GM12878 (cell line): Measurements from ENCODE around the gene GDF11. TPM values are rescaled to one million over a fixed set of nuclear protein-coding genes. Genes with fewer than 3 reads are reported as not detected.

Experiments used
- ATAC-seq: fragments of 200-7000 bp; cut with Tn5 transposase; 3 replicates; pipeline ENCODE4 v1.9.1; 2020; ENCODE audit warnings: mild to moderate bottlenecking, moderate library complexity
- BruUV-seq: library from RNA; stranded (reverse); fragments of 400-500 nt; replicated peaks from 2 replicates; lab custom pipeline; 2021; lab: Mats Ljungman, UMichigan
- CTCF ChIA-PET: fragments of 300-600 bp; sonication (Branson Sonifier 250); formaldehyde crosslinking; extraction: SDS; loops from one replicate; lab custom pipeline; 2021; ENCODE audit warnings: inconsistent platforms; lab: Yijun Ruan, JAX
- POLR2A ChIA-PET: fragments of 350-600 bp; formaldehyde crosslinking; extraction: SDS; loops from one replicate; lab custom pipeline; 2021; ENCODE audit warnings: inconsistent platforms; lab: Charles Lee
- RAD21 ChIA-PET: fragments of 300-600 bp; sonication (Branson Sonifier 250); formaldehyde crosslinking; loops from one replicate; lab custom pipeline; 2023; ENCODE audit warnings: antibody characterized with exemption; ENCODE audit not compliant: unreplicated experiment; lab: Charles Lee
- SMC1A ChIA-PET: fragments of 300-600 bp; sonication (Branson Sonifier 250); formaldehyde crosslinking; loops from one replicate; lab custom pipeline; 2023; ENCODE audit not compliant: unreplicated experiment, uncharacterized antibody; lab: Charles Lee
- DNase-seq: peaks from one replicate; pipeline ENCODE4 v3.0.0-alpha.2; 2011; ENCODE audit warnings: low read depth, low spot score
- FAIRE-seq: peaks from 3 replicates; lab custom pipeline; 2011; peaks lifted over from hg19 to GRCh38; lab: Jason Lieb, UNC
- H2AFZ ChIP-seq: 2 replicates; pipeline ENCODE4 v1.6.0; 2011; ENCODE audit warnings: low read depth, low read length, control low read depth; ENCODE audit not compliant: control insufficient read depth
- H3K27ac ChIP-seq: 2 replicates; pipeline ENCODE4 v1.5.1; 2011; ENCODE audit warnings: control low read depth; ENCODE audit not compliant: control insufficient read depth, insufficient read depth
- H3K27me3 ChIP-seq, 2 experiments: replicated peaks in 1 of 2; 2 replicates each; pipeline versions ENCODE4 v1.6.0 to v1.6.1; 2011; ENCODE audit warnings: low read length in 1 of 2; ENCODE audit not compliant: control insufficient read depth in 2 of 2, insufficient read depth in 2 of 2
- H3K36me3 ChIP-seq, 2 experiments: 2 replicates each; pipeline ENCODE4 v1.5.1; 2011; ENCODE audit warnings: low read length in 1 of 2; ENCODE audit not compliant: control insufficient read depth in 2 of 2, insufficient read depth in 2 of 2
- H3K4me1 ChIP-seq: 2 replicates; pipeline ENCODE4 v1.6.1; 2011; ENCODE audit warnings: mild to moderate bottlenecking, low read length, moderate library complexity, mixed read lengths; ENCODE audit not compliant: control insufficient read depth, insufficient read depth
- H3K4me2 ChIP-seq: 2 replicates; pipeline ENCODE4 v1.6.0; 2011; ENCODE audit warnings: control low read depth; ENCODE audit not compliant: control insufficient read depth, insufficient read depth
- H3K4me3 ChIP-seq: fragments of 200-600 bp; sonication (generic); 2 replicates; pipeline ENCODE4 v1.5.1; 2016
- H3K79me2 ChIP-seq: 2 replicates; pipeline ENCODE4 v1.6.0; 2011; ENCODE audit warnings: low read length; ENCODE audit not compliant: control insufficient read depth, insufficient read depth
- H3K9ac ChIP-seq: 2 replicates; pipeline ENCODE4 v1.8.0; 2011; ENCODE audit warnings: low read length, control low read depth, mixed read lengths; ENCODE audit not compliant: control insufficient read depth, insufficient read depth
- H3K9me3 ChIP-seq: replicated peaks from 3 replicates; pipeline ENCODE4 v1.5.1; 2011; ENCODE audit warnings: mild to moderate bottlenecking, low read length; ENCODE audit not compliant: control insufficient read depth, insufficient read depth
- H4K20me1 ChIP-seq: 2 replicates; pipeline ENCODE4 v1.6.0; 2011; ENCODE audit not compliant: control insufficient read depth, insufficient read depth
- CHD2 ChIP-seq: IDR thresholded peaks from 2 replicates; pipeline ENCODE4 v1.6.1; 2011; ENCODE audit warnings: low read depth, low read length, improper control_type of control experiment, borderline replicate concordance
- CREB1 ChIP-seq: IDR thresholded peaks from 2 replicates; pipeline ENCODE4 v1.6.1; 2012; ENCODE audit warnings: low read depth, mild to moderate bottlenecking, inconsistent platforms
- JUNB ChIP-seq: IDR thresholded peaks from 2 replicates; pipeline ENCODE4 v1.6.1; 2016; ENCODE audit warnings: antibody characterized with exemption, mild to moderate bottlenecking
- RAD21 ChIP-seq: IDR thresholded peaks from 2 replicates; pipeline ENCODE4 v1.6.1; 2011; ENCODE audit warnings: mild to moderate bottlenecking, low read depth, low read length, moderate library complexity; ENCODE audit not compliant: insufficient read depth
- RAD51 ChIP-seq: fragments of 450-650 bp; IDR thresholded peaks from 2 replicates; pipeline ENCODE4 v1.6.1; 2016; ENCODE audit warnings: moderate library complexity, mild to moderate bottlenecking, inconsistent platforms
- RB1 ChIP-seq: fragments of 450-650 bp; formaldehyde crosslinking; IDR thresholded peaks from 2 replicates; pipeline ENCODE4 v1.6.1; 2017; ENCODE audit warnings: mild to moderate bottlenecking, borderline replicate concordance
- RBBP5 ChIP-seq: fragments of 200-600 bp; sonication (generic); conservative IDR thresholded peaks from 2 replicates; pipeline ENCODE4 v1.6.1; 2016
- SUZ12 ChIP-seq: fragments of 200-600 bp; sonication (generic); IDR thresholded peaks from one replicate; pipeline ENCODE4 v1.6.1; 2018; ENCODE audit warnings: antibody characterized with exemption, mild to moderate bottlenecking; ENCODE audit not compliant: unreplicated experiment
- ZNF622 ChIP-seq: fragments of 450-650 bp; IDR thresholded peaks from 2 replicates; pipeline ENCODE4 v1.6.1; 2017; ENCODE audit warnings: mild to moderate bottlenecking, inconsistent platforms
- WGBS: methylation state at CpG from one replicate; pipeline ENCODE4 v1.1.6; 2016; ENCODE audit warnings: low lambda C conversion rate; ENCODE audit not compliant: insufficient replicate concordance, insufficient coverage; ENCODE audit errors: missing lambda C conversion rate; 5-methylcytosine and 5-hydroxymethylcytosine counted together
- in situ Hi-C: fragments of 300-500 bp; cut with MboI; formaldehyde crosslinking; loops from 9 replicates; pipeline ENCODE4 v1.14.3; 2018; ENCODE audit warnings: mixed read lengths
- intact Hi-C: fragments of 100-400 bp; cut with micrococcal nuclease; formaldehyde crosslinking; loops from one replicate; pipeline ENCODE4 v1.14.2; 2022; ENCODE audit not compliant: unreplicated experiment
- polyA plus RNA-seq, 11 experiments: library from polyadenylated mRNA; depleted of rRNA in 4 of 11; unstranded in 6 of 11; stranded (reverse) in 5 of 11; fragments of >200 nt; fragmentation: Nextera tagmentation in 4 of 11; fragmentation: Illumina TruSeq in 1 of 11; extraction: Ambion mirVana in 4 of 11; extraction: Trizol in 1 of 11; gene quantifications; 1 replicate in 1 of 11; 2 replicates in 10 of 11; pipeline versions ENCODE4 v1.2.1 to v1.2.3, GENCODE V29; 2011 to 2016; ENCODE audit warnings: inconsistent platforms in 2 of 11, missing spikeins in 2 of 11, low read depth in 1 of 11
- total RNA-seq, 4 experiments: library from RNA; depleted of rRNA in 3 of 4; stranded (reverse); fragments of >200 nt in 3 of 4; fragmentation: Illumina TruSeq in 1 of 4; extraction: Trizol in 1 of 4; gene quantifications; 2 replicates each; pipeline versions ENCODE4 v1.2.1 to v1.2.3, GENCODE V29; 2013 to 2021
- TF ChIP-seq, protein P1 (sequence below): fragments of 450-650 bp; IDR thresholded peaks from 2 replicates; pipeline ENCODE4 v1.6.1; 2017; ENCODE audit warnings: mild to moderate bottlenecking, moderate library complexity
- TF ChIP-seq, protein P2 (sequence below): IDR thresholded peaks from 2 replicates; pipeline ENCODE4 v1.6.1; 2012; ENCODE audit warnings: low read length, inconsistent platforms
- TF ChIP-seq, protein P3 (sequence below): IDR thresholded peaks from 2 replicates; pipeline ENCODE4 v1.6.1; 2012; ENCODE audit warnings: improper control_type of control experiment, low read depth, low read length; ENCODE audit not compliant: insufficient replicate concordance

The GDF11 gene
- total and polyA plus RNA-seq, 10 of the 15 experiments (the other 5 are each of a cell fraction or from before 2014, with no cell fraction given) = 0.83 to 15.4 (median 4.3) TPM

DNA sequence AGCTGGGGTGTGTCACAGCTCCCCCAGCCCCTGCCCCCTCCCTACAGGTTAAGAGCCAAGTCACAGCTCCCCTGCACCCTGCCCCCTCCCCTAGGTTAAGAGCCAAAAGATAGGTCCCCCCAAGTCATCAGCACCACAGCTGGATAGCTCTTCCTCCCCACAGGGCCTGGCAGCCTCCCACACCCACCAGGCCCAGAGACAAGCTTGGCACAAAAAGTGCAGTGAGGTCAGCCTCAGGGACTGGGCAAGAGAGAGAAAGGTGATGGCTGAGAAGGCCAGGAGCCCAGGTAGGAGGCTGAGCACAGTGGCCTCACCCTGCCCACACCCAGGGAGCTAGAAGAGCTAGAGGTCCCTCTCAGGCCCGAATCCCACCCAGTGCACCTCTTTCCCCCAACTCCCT is 44.0 kb upstream of the GDF11 start:
- Histone ChIP-seq H3K27me3 (no peaks in the 10 kb centered on the region), H3K9ac (no peak overlapping the region), H3K36me3 (no peaks in the 10 kb centered on the region), H3K27ac (no peak overlapping the region), H3K4me2 (no peak overlapping the region), H3K4me1 (no peaks in the 10 kb centered on the region), H3K4me3 (no peak overlapping the region), H3K79me2 (no peaks in the 10 kb centered on the region), H3K9me3 (no peaks in the 10 kb centered on the region), H2AFZ (no peak overlapping the region), H4K20me1 (no peaks in the 10 kb centered on the region)
- ChIA-PET RAD21 (no interaction called here), CTCF (interaction anchor here (1.1 to 1.2 kb wide), 2 partner anchors 18 to 42 kb away, joined by 3 read pairs; partner anchors contain the start of gene BLOC1S1), POLR2A (no interaction called here), SMC1A (no interaction called here)
- intact Hi-C loops (no loop called here), in situ Hi-C loops (no loop called here)
- no peak for ATAC-seq
- 0% methylated on average over 1 of the region's 1 CpG for WGBS
- BruUV-seq = no TSS peak
- DNase-seq = no peak
- no peak for FAIRE-seq
- no peak for TF ChIP-seq CREB1
- TF ChIP-seq JUNB = no peak
- TF ChIP-seq, protein P1, sequence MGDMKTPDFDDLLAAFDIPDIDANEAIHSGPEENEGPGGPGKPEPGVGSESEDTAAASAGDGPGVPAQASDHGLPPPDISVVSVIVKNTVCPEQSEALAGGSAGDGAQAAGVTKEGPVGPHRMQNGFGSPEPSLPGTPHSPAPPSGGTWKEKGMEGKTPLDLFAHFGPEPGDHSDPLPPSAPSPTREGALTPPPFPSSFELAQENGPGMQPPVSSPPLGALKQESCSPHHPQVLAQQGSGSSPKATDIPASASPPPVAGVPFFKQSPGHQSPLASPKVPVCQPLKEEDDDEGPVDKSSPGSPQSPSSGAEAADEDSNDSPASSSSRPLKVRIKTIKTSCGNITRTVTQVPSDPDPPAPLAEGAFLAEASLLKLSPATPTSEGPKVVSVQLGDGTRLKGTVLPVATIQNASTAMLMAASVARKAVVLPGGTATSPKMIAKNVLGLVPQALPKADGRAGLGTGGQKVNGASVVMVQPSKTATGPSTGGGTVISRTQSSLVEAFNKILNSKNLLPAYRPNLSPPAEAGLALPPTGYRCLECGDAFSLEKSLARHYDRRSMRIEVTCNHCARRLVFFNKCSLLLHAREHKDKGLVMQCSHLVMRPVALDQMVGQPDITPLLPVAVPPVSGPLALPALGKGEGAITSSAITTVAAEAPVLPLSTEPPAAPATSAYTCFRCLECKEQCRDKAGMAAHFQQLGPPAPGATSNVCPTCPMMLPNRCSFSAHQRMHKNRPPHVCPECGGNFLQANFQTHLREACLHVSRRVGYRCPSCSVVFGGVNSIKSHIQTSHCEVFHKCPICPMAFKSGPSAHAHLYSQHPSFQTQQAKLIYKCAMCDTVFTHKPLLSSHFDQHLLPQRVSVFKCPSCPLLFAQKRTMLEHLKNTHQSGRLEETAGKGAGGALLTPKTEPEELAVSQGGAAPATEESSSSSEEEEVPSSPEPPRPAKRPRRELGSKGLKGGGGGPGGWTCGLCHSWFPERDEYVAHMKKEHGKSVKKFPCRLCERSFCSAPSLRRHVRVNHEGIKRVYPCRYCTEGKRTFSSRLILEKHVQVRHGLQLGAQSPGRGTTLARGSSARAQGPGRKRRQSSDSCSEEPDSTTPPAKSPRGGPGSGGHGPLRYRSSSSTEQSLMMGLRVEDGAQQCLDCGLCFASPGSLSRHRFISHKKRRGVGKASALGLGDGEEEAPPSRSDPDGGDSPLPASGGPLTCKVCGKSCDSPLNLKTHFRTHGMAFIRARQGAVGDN = no peak
- TF ChIP-seq, protein P2, sequence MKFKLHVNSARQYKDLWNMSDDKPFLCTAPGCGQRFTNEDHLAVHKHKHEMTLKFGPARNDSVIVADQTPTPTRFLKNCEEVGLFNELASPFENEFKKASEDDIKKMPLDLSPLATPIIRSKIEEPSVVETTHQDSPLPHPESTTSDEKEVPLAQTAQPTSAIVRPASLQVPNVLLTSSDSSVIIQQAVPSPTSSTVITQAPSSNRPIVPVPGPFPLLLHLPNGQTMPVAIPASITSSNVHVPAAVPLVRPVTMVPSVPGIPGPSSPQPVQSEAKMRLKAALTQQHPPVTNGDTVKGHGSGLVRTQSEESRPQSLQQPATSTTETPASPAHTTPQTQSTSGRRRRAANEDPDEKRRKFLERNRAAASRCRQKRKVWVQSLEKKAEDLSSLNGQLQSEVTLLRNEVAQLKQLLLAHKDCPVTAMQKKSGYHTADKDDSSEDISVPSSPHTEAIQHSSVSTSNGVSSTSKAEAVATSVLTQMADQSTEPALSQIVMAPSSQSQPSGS = no peak
- TF ChIP-seq SUZ12 = no peak
- TF ChIP-seq RAD21 = no peak
- TF ChIP-seq RAD51 = no peak
- TF ChIP-seq, protein P3, sequence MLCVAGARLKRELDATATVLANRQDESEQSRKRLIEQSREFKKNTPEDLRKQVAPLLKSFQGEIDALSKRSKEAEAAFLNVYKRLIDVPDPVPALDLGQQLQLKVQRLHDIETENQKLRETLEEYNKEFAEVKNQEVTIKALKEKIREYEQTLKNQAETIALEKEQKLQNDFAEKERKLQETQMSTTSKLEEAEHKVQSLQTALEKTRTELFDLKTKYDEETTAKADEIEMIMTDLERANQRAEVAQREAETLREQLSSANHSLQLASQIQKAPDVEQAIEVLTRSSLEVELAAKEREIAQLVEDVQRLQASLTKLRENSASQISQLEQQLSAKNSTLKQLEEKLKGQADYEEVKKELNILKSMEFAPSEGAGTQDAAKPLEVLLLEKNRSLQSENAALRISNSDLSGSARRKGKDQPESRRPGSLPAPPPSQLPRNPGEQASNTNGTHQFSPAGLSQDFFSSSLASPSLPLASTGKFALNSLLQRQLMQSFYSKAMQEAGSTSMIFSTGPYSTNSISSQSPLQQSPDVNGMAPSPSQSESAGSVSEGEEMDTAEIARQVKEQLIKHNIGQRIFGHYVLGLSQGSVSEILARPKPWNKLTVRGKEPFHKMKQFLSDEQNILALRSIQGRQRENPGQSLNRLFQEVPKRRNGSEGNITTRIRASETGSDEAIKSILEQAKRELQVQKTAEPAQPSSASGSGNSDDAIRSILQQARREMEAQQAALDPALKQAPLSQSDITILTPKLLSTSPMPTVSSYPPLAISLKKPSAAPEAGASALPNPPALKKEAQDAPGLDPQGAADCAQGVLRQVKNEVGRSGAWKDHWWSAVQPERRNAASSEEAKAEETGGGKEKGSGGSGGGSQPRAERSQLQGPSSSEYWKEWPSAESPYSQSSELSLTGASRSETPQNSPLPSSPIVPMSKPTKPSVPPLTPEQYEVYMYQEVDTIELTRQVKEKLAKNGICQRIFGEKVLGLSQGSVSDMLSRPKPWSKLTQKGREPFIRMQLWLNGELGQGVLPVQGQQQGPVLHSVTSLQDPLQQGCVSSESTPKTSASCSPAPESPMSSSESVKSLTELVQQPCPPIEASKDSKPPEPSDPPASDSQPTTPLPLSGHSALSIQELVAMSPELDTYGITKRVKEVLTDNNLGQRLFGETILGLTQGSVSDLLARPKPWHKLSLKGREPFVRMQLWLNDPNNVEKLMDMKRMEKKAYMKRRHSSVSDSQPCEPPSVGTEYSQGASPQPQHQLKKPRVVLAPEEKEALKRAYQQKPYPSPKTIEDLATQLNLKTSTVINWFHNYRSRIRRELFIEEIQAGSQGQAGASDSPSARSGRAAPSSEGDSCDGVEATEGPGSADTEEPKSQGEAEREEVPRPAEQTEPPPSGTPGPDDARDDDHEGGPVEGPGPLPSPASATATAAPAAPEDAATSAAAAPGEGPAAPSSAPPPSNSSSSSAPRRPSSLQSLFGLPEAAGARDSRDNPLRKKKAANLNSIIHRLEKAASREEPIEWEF = no peak
- no peak for TF ChIP-seq RB1
- TF ChIP-seq RBBP5 = no peak
- no peak for TF ChIP-seq ZNF622
- TF ChIP-seq CHD2 = no peak
